SU-DHL-6 (cell line): Measurements from ENCODE around the gene PRKACA.

Experiments used
- H2AFZ ChIP-seq: fragments of 200-600 bp; sonication (generic); 2 replicates; pipeline ENCODE4 v1.6.1; 2014; ENCODE audit warnings: low read depth, mild to moderate bottlenecking, moderate library complexity, mixed read lengths, antibody characterized with exemption, low read length; ENCODE audit not compliant: severe bottlenecking
- H3F3A ChIP-seq: fragments of 200-600 bp; shearing (Covaris generic); 2 replicates; pipeline ENCODE4 v1.6.0; 2016; ENCODE audit warnings: antibody characterized with exemption, mild to moderate bottlenecking; ENCODE audit not compliant: insufficient read depth
- H3K27ac ChIP-seq: fragments of 200-600 bp; sonication (generic); 2 replicates; pipeline ENCODE4 v1.5.1; 2016; ENCODE audit warnings: low read depth, mild to moderate bottlenecking, low read length, moderate library complexity, mixed read lengths
- H3K27me3 ChIP-seq: fragments of 200-600 bp; sonication (generic), shearing (Covaris generic); 2 replicates; pipeline ENCODE4 v1.6.0; 2014; ENCODE audit warnings: mild to moderate bottlenecking, low read length
- H3K36me3 ChIP-seq: fragments of 200-600 bp; sonication (generic); 2 replicates; pipeline ENCODE4 v1.6.1; 2014; ENCODE audit warnings: mild to moderate bottlenecking, low read length, mixed read lengths
- H3K4me2 ChIP-seq: fragments of 300-600, 200-600 bp; shearing (Covaris generic), sonication (generic); 2 replicates; pipeline ENCODE4 v1.6.0; 2014; ENCODE audit warnings: low read length, low read depth, mild to moderate bottlenecking; ENCODE audit not compliant: poor library complexity, severe bottlenecking
- H3K4me3 ChIP-seq: fragments of 200-600 bp; sonication (generic); 2 replicates; pipeline ENCODE4 v1.5.1; 2014; ENCODE audit warnings: antibody characterized with exemption, low read length, mild to moderate bottlenecking, mixed read lengths; ENCODE audit not compliant: insufficient read depth, poor library complexity, severe bottlenecking
- H3K79me2 ChIP-seq: fragments of 200-600 bp; sonication (generic); 2 replicates; pipeline ENCODE4 v1.6.1; 2014; ENCODE audit warnings: mild to moderate bottlenecking, low read length, moderate library complexity; ENCODE audit not compliant: insufficient read depth
- H3K9ac ChIP-seq: fragments of 200-600 bp; sonication (generic); 2 replicates; pipeline ENCODE4 v1.7.0; 2014; ENCODE audit warnings: mild to moderate bottlenecking, low read length
- H3K9me2 ChIP-seq: fragments of 200-600 bp; sonication (generic); replicated peaks from 2 replicates; pipeline ENCODE4 v1.6.1; 2014; ENCODE audit warnings: low read length; ENCODE audit not compliant: insufficient read depth
- H3K9me3 ChIP-seq: fragments of 200-600 bp; sonication (generic); 2 replicates; pipeline ENCODE4 v1.6.1; 2014; ENCODE audit warnings: low read length, mixed read lengths; ENCODE audit not compliant: insufficient read depth
- H4K20me1 ChIP-seq: fragments of 200-600 bp; sonication (generic); 2 replicates; pipeline ENCODE4 v1.6.1; 2014; ENCODE audit warnings: low read depth, mild to moderate bottlenecking, antibody characterized with exemption, low read length, moderate library complexity, mixed read lengths
- CTCF ChIP-seq: fragments of 200-600 bp; sonication (generic); IDR thresholded peaks from one replicate; pipeline ENCODE4 v1.5.1; 2017; ENCODE audit warnings: antibody characterized with exemption, mild to moderate bottlenecking, low read length, moderate library complexity; ENCODE audit not compliant: insufficient read depth, poor library complexity, severe bottlenecking
- EZH2phosphoT487 ChIP-seq: fragments of 200-600 bp; sonication (generic), shearing (Covaris generic); conservative IDR thresholded peaks from 2 replicates; pipeline ENCODE4 v1.6.1; 2018; ENCODE audit warnings: mild to moderate bottlenecking, antibody characterized with exemption, low read length, moderate library complexity, mixed read lengths

The PRKACA gene

DNA sequence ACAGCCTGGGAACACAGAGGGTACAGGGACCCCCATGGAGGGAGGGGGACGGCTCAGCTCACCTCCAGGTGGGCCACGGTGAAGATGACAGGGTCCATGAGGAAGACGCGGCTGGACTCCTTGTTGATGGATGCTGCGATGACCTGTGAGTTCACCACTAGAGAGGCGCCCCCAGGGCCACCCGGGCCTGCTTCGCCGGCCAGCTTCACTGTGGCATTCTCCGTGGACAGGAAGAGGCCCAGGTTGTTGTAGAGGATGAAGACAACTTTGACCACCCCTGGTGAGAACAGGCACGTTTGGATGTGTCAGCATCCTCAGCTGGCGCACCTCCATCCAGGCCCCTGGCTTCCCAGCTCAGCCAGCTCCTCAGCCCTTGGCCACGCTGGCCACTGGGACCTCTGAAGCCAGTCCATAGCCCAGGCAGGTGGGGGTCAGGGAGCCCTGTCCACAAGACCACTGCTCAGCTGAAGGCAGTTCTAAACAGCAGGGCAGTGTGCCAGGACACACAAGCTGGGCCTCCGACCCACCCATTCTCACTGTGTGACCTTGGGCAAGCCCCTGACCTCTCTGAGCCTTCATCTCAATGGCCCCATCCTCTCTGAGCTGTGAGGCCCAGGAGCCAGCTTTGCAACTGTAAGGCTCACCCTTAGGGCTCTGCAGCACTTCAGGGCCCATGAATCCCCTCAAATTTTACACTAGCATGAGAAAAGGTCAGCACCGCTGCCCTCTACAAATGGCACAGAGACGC, 40.9 kb upstream of the PRKACA start:
- Histone ChIP-seq H3K4me2 (no peak overlapping the region), H3K27ac (no peak overlapping the region)

GRCh38 chr19:14156971-14157717, 39.6 kb upstream of the PRKACA start:
- Histone ChIP-seq H3K4me2 (no peak overlapping the region), H3K36me3 (no peaks in the 10 kb centered on the region), H2AFZ (no peak overlapping the region), H3K9me3 (no peaks in the 10 kb centered on the region), H3K27ac (no peak overlapping the region), H3K27me3 (no peaks in the 10 kb centered on the region), H4K20me1 (no peaks in the 10 kb centered on the region), H3F3A (no peaks in the 10 kb centered on the region), H3K4me3 (no peak overlapping the region), H3K9ac (no peak overlapping the region), H3K9me2 (no peaks in the 10 kb centered on the region), H3K79me2 (no peaks in the 10 kb centered on the region)
- no peak for TF ChIP-seq EZH2phosphoT487
- TF ChIP-seq CTCF = no peak

More for the DNA sequence above, 40.9 kb upstream of the PRKACA start:
- H3K4me3 ChIP-seq = no peak overlapping the region
- no peaks in the 10 kb centered on the region for H3K36me3 ChIP-seq
- H3K79me2 ChIP-seq = no peaks in the 10 kb centered on the region
- H4K20me1 ChIP-seq = no peaks in the 10 kb centered on the region
- TF ChIP-seq CTCF = no peak
- no peak for TF ChIP-seq EZH2phosphoT487
- no peak overlapping the region for H3K9ac ChIP-seq
- H3K9me2 ChIP-seq = no peaks in the 10 kb centered on the region
- H3F3A ChIP-seq = no peaks in the 10 kb centered on the region
- no peak overlapping the region for H2AFZ ChIP-seq
- H3K9me3 ChIP-seq = no peaks in the 10 kb centered on the region
- H3K27me3 ChIP-seq = no peaks in the 10 kb centered on the region

GRCh38 chr19:14156122-14156521, 38.6 kb upstream of the PRKACA start:
- no peaks in the 10 kb centered on the region for H3K27me3 ChIP-seq
- H3K36me3 ChIP-seq = no peaks in the 10 kb centered on the region
- H3K27ac ChIP-seq = no peak overlapping the region
- no peak overlapping the region for H3K4me2 ChIP-seq
- no peaks in the 10 kb centered on the region for H3K9me2 ChIP-seq
- H3K9ac ChIP-seq = no peak overlapping the region
- H4K20me1 ChIP-seq = no peaks in the 10 kb centered on the region
- no peak overlapping the region for H2AFZ ChIP-seq
- H3K4me3 ChIP-seq = no peak overlapping the region
- H3F3A ChIP-seq = no peaks in the 10 kb centered on the region
- H3K79me2 ChIP-seq = no peaks in the 10 kb centered on the region
- TF ChIP-seq EZH2phosphoT487 (no peak), CTCF (no peak)
- H3K9me3 ChIP-seq = no peaks in the 10 kb centered on the region
